Measurements from ENCODE around the gene FAM120C. TPM values are rescaled to one million over a fixed set of nuclear protein-coding genes. Genes with fewer than 3 reads are reported as not detected.

The FAM120C gene
- total RNA-seq, 1 experiment from 2014 or later = 10.6 TPM

DNA sequence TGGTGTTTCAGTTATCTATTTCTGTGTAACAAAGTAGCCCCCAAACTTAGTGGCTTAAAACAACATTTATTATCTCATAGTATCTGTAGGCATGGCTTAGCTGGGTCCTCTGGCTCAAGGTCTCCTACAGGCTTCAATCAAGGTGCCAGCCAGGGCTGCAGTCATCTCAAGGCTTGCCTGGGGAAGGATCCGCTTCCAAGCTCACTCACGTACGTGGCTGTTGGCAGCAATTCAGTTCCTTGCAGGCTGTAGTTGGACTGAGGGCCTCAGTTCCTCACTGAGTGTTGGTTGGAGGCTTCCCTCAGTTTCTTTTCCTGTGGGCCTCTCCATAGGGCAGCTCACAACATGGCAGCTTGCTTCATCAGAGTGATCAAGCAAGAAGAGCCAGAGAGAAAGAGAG lies 9.3 kb downstream of the FAM120C start (continued):
- TF ChIP-seq, protein P1, sequence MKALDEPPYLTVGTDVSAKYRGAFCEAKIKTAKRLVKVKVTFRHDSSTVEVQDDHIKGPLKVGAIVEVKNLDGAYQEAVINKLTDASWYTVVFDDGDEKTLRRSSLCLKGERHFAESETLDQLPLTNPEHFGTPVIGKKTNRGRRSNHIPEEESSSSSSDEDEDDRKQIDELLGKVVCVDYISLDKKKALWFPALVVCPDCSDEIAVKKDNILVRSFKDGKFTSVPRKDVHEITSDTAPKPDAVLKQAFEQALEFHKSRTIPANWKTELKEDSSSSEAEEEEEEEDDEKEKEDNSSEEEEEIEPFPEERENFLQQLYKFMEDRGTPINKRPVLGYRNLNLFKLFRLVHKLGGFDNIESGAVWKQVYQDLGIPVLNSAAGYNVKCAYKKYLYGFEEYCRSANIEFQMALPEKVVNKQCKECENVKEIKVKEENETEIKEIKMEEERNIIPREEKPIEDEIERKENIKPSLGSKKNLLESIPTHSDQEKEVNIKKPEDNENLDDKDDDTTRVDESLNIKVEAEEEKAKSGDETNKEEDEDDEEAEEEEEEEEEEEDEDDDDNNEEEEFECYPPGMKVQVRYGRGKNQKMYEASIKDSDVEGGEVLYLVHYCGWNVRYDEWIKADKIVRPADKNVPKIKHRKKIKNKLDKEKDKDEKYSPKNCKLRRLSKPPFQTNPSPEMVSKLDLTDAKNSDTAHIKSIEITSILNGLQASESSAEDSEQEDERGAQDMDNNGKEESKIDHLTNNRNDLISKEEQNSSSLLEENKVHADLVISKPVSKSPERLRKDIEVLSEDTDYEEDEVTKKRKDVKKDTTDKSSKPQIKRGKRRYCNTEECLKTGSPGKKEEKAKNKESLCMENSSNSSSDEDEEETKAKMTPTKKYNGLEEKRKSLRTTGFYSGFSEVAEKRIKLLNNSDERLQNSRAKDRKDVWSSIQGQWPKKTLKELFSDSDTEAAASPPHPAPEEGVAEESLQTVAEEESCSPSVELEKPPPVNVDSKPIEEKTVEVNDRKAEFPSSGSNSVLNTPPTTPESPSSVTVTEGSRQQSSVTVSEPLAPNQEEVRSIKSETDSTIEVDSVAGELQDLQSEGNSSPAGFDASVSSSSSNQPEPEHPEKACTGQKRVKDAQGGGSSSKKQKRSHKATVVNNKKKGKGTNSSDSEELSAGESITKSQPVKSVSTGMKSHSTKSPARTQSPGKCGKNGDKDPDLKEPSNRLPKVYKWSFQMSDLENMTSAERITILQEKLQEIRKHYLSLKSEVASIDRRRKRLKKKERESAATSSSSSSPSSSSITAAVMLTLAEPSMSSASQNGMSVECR (CRISPR knock-in tag; IDR thresholded peaks at IDR 0.05; ENCODE audit: borderline replicate concordance) = no peak
- TF ChIP-seq, protein P2, sequence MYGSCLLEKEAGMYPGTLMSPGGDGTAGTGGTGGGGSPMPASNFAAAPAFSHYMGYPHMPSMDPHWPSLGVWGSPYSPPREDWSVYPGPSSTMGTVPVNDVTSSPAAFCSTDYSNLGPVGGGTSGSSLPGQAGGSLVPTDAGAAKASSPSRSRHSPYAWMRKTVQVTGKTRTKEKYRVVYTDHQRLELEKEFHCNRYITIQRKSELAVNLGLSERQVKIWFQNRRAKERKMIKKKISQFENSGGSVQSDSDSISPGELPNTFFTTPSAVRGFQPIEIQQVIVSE (CRISPR knock-in tag; IDR thresholded peaks at IDR 0.05; ENCODE audit: borderline replicate concordance) = no peak
- TF ChIP-seq ZNF423 (CRISPR knock-in tag; IDR thresholded peaks at IDR 0.05) (no peak), TEAD1 (CRISPR knock-in tag; IDR thresholded peaks at IDR 0.05) (no peak), MXD4 (CRISPR knock-in tag; IDR thresholded peaks at IDR 0.05; ENCODE audit: borderline replicate concordance) (no peak), ATF1 (CRISPR knock-in tag; IDR thresholded peaks at IDR 0.05) (no peak)
- TF ChIP-seq, protein P3, sequence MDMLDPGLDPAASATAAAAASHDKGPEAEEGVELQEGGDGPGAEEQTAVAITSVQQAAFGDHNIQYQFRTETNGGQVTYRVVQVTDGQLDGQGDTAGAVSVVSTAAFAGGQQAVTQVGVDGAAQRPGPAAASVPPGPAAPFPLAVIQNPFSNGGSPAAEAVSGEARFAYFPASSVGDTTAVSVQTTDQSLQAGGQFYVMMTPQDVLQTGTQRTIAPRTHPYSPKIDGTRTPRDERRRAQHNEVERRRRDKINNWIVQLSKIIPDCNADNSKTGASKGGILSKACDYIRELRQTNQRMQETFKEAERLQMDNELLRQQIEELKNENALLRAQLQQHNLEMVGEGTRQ (CRISPR knock-in tag; IDR thresholded peaks at IDR 0.05) = no peak

DNA sequence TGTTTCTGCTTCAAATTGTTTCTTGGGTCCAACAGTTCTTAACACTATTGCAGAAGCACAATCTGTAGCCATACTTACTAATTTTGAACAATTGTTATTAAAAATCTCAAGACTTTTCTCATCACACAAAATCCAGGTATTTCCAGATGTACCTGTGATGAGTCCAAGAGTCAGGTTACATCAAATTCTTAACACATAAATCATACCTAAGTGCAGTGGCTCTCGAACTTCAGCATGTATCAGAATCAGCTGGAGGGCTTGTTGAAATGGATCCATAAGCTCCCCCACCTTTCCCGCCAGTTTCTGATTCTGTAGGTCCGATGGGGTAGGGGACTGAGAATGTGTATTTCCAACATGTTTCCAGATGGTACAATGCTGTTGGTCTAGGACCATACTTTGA lies 10.6 kb downstream of the FAM120C start:
- no peak for TF ChIP-seq MXD4 (CRISPR knock-in tag; IDR thresholded peaks at IDR 0.05; ENCODE audit: borderline replicate concordance)
- no peak for TF ChIP-seq TEAD1 (CRISPR knock-in tag; IDR thresholded peaks at IDR 0.05)
- TF ChIP-seq, protein P4, sequence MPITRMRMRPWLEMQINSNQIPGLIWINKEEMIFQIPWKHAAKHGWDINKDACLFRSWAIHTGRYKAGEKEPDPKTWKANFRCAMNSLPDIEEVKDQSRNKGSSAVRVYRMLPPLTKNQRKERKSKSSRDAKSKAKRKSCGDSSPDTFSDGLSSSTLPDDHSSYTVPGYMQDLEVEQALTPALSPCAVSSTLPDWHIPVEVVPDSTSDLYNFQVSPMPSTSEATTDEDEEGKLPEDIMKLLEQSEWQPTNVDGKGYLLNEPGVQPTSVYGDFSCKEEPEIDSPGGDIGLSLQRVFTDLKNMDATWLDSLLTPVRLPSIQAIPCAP (CRISPR knock-in tag; IDR thresholded peaks at IDR 0.05) = no peak
- H3K27me3 Mint-ChIP-seq (ENCODE audit: low read depth) = no peaks in the 10 kb centered on the region
- DNase-seq (ENCODE audit: low spot score) = no peak
- ChIA-PET CTCF (no interaction called here), POLR2A (interaction anchor here (0.6 kb wide), 2 partner anchors 87 to 153 kb away, joined by 3 to 5 read pairs; no protein-coding TSS in a partner anchor)
- no peaks in the 10 kb centered on the region for H3K4me1 Mint-ChIP-seq
- H3K4me3 Mint-ChIP-seq = no peak overlapping the region
- H3K27ac Mint-ChIP-seq = no peak overlapping the region
- H3K9me3 Mint-ChIP-seq = no peaks in the 10 kb centered on the region
- ATAC-seq = no peak
- peaks cover 21% of the 10 kb centered on the region for H3K36me3 Mint-ChIP-seq

DNA sequence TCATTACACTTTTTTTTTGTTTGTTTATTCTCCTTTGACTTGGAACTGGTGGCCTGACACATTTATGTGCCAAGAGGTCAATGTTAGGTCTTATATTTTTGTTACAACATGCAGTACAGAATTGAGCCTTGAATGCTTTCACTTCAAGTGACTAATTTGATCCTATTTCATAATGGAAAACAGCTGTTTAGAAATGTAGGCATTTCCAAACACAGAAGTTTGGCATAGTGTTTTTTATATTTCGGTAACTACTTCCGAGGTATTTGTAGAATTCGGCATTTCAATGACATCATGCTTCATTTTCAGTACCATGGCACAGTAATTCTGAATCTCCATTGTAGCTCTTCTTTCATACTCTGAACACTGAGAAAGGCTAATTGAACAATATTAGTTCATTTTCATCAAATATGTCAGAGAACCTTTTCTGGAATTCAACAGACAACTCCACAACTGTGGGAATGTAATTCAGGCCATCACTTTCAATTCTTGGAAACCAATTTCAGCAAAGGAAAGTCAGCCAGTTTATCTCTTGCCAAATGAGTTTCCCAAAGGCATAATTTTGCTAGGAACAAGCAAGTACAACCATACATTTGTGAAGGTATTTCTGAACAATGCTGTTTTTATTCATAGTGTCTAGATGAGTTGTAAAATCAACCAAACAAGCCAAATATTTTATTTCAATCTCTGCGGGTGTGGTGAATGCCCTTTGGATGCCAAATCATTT lies 11.4 kb downstream of the FAM120C start:
- Mint-ChIP-seq H3K4me1 (0 out of 2 replicates have a peak, but pooled peaks cover 3% of the 10 kb centered on the region), H3K27me3 (ENCODE audit: low read depth) (no peaks in the 10 kb centered on the region), H3K9me3 (no peaks in the 10 kb centered on the region), H3K27ac (no peak overlapping the region), H3K36me3 (peaks cover 14% of the 10 kb centered on the region), H3K4me3 (no peak overlapping the region)
- CTCF ChIA-PET = no interaction called here
- POLR2A ChIA-PET = interaction anchor here (0.6 to 0.8 kb wide), 2 partner anchors 9 to 154 kb away, joined by 3 read pairs; no protein-coding TSS in a partner anchor
- ATAC-seq = no peak
- no peak for DNase-seq (ENCODE audit: low spot score)
- TF ChIP-seq, protein P5, sequence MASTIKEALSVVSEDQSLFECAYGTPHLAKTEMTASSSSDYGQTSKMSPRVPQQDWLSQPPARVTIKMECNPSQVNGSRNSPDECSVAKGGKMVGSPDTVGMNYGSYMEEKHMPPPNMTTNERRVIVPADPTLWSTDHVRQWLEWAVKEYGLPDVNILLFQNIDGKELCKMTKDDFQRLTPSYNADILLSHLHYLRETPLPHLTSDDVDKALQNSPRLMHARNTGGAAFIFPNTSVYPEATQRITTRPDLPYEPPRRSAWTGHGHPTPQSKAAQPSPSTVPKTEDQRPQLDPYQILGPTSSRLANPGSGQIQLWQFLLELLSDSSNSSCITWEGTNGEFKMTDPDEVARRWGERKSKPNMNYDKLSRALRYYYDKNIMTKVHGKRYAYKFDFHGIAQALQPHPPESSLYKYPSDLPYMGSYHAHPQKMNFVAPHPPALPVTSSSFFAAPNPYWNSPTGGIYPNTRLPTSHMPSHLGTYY (CRISPR knock-in tag; IDR thresholded peaks at IDR 0.05) = no peak
- TF ChIP-seq, protein P6, sequence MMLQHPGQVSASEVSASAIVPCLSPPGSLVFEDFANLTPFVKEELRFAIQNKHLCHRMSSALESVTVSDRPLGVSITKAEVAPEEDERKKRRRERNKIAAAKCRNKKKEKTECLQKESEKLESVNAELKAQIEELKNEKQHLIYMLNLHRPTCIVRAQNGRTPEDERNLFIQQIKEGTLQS (CRISPR knock-in tag; conservative IDR thresholded peaks at IDR 0.05) = no peak
- TF ChIP-seq JAZF1 (CRISPR knock-in tag; IDR thresholded peaks at IDR 0.05) = no peak
- TF ChIP-seq, protein P7, sequence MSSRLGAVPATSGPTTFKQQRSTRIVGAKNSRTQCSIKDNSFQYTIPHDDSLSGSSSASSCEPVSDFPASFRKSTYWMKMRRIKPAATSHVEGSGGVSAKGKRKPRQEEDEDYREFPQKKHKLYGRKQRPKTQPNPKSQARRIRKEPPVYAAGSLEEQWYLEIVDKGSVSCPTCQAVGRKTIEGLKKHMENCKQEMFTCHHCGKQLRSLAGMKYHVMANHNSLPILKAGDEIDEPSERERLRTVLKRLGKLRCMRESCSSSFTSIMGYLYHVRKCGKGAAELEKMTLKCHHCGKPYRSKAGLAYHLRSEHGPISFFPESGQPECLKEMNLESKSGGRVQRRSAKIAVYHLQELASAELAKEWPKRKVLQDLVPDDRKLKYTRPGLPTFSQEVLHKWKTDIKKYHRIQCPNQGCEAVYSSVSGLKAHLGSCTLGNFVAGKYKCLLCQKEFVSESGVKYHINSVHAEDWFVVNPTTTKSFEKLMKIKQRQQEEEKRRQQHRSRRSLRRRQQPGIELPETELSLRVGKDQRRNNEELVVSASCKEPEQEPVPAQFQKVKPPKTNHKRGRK (CRISPR knock-in tag; IDR thresholded peaks at IDR 0.05; ENCODE audit: borderline replicate concordance) = no peak
- no peak for TF ChIP-seq MYBL2 (CRISPR knock-in tag; IDR thresholded peaks at IDR 0.05)
- TF ChIP-seq, protein P8, sequence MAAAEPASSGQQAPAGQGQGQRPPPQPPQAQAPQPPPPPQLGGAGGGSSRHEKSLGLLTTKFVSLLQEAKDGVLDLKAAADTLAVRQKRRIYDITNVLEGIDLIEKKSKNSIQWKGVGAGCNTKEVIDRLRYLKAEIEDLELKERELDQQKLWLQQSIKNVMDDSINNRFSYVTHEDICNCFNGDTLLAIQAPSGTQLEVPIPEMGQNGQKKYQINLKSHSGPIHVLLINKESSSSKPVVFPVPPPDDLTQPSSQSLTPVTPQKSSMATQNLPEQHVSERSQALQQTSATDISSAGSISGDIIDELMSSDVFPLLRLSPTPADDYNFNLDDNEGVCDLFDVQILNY (CRISPR knock-in tag; IDR thresholded peaks at IDR 0.05) = no peak
- no peak for TF ChIP-seq SMAD4 (CRISPR knock-in tag; IDR thresholded peaks at IDR 0.05)
- TF ChIP-seq, protein P9, sequence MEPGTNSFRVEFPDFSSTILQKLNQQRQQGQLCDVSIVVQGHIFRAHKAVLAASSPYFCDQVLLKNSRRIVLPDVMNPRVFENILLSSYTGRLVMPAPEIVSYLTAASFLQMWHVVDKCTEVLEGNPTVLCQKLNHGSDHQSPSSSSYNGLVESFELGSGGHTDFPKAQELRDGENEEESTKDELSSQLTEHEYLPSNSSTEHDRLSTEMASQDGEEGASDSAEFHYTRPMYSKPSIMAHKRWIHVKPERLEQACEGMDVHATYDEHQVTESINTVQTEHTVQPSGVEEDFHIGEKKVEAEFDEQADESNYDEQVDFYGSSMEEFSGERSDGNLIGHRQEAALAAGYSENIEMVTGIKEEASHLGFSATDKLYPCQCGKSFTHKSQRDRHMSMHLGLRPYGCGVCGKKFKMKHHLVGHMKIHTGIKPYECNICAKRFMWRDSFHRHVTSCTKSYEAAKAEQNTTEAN (CRISPR knock-in tag; IDR thresholded peaks at IDR 0.05) = no peak
- TF ChIP-seq GTF2I (CRISPR knock-in tag; conservative IDR thresholded peaks at IDR 0.05) = no peak
- no peak for TF ChIP-seq ZNF671 (CRISPR knock-in tag; IDR thresholded peaks at IDR 0.05)
- TF ChIP-seq ZNF423 (CRISPR knock-in tag; IDR thresholded peaks at IDR 0.05) = no peak
- TF ChIP-seq FOXJ3 (CRISPR knock-in tag; IDR thresholded peaks at IDR 0.05; ENCODE audit: borderline replicate concordance) = no peak
